Measurements from ENCODE around the gene ACOXL. TPM values are rescaled to one million over a fixed set of nuclear protein-coding genes. Genes with fewer than 3 reads are reported as not detected.

ACOXL gene
- polyA plus RNA-seq, 3 donors = 0.35 TPM; not detected in 2

DNA sequence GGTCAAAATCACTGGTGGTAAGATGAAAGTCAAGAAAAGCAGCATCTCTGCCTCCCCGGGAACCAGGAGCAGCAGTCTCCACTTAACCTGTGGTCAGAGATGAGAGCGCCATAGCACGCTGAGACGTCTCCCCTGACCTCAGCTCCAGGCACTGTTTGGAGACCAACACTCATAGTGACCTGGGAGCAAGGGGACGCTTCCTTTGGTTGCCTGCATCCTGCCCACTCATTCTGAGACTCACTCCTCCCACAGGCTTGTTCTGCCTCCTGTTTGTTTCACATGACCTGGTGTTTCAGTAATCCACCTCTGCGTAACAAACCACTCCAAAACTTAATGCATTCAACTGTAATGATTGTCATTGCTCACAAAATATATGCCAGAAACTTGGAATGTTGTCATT lies 139.3 kb downstream of the ACOXL start:
- Histone ChIP-seq H3K79me2 (ENCODE audit: insufficient read depth, low read length) (no peaks in the 10 kb centered on the region), H2AFZ (ENCODE audit: insufficient read depth, low read depth, low read length, poor library complexity, severe bottlenecking) (no peak overlapping the region), H3K36me3 (replicated peaks in 1 of 2; ENCODE audit: control insufficient read depth in 1 of 2, insufficient read depth in 2 of 2, low read length in 2 of 2) (no peaks in the 10 kb centered on the region), H3K27me3 (ENCODE audit: control insufficient read depth in 2 of 2, insufficient read depth in 2 of 2, low read length in 2 of 2) (no peaks in the 10 kb centered on the region), H3K9me3 (replicated peaks in 1 of 2; ENCODE audit: control insufficient read depth in 1 of 2, insufficient read depth in 1 of 2, low read length in 2 of 2) (no peaks in the 10 kb centered on the region), H3K4me3 (replicated peaks in 1 of 3; ENCODE audit: low read depth in 2 of 3, low read length in 3 of 3) (no peak overlapping the region), H3K9ac (ENCODE audit: insufficient read depth, low read length, poor library complexity, severe bottlenecking) (no peak overlapping the region), H4K20me1 (ENCODE audit: insufficient read depth, low read length) (no peaks in the 10 kb centered on the region), H3K27ac (ENCODE audit: low read depth in 1 of 2, low read length in 2 of 2) (no peak overlapping the region), H3K4me2 (replicated peaks; ENCODE audit: extremely low read depth, low read length, poor library complexity, severe bottlenecking) (no peak overlapping the region), H3K4me1 (ENCODE audit: control insufficient read depth in 1 of 2, insufficient read depth in 2 of 2, low read length in 2 of 2) (peaks cover 24 to 26% of the 10 kb centered on the region in 2 donors)
- H3K36me3 Mint-ChIP-seq = no peaks in the 10 kb centered on the region
- TF ChIP-seq, protein P1, sequence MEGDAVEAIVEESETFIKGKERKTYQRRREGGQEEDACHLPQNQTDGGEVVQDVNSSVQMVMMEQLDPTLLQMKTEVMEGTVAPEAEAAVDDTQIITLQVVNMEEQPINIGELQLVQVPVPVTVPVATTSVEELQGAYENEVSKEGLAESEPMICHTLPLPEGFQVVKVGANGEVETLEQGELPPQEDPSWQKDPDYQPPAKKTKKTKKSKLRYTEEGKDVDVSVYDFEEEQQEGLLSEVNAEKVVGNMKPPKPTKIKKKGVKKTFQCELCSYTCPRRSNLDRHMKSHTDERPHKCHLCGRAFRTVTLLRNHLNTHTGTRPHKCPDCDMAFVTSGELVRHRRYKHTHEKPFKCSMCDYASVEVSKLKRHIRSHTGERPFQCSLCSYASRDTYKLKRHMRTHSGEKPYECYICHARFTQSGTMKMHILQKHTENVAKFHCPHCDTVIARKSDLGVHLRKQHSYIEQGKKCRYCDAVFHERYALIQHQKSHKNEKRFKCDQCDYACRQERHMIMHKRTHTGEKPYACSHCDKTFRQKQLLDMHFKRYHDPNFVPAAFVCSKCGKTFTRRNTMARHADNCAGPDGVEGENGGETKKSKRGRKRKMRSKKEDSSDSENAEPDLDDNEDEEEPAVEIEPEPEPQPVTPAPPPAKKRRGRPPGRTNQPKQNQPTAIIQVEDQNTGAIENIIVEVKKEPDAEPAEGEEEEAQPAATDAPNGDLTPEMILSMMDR (IDR thresholded peaks at IDR 0.05) = no peak
- no peaks in the 10 kb centered on the region for H3K9me3 Mint-ChIP-seq
- peaks cover 22% of the 10 kb centered on the region for H3K4me1 Mint-ChIP-seq
- no peak for DNase-seq
- H3K4me3 Mint-ChIP-seq = no peak overlapping the region
- intact Hi-C loops (cut with micrococcal nuclease) = no loop called here
- peak overlapping the region in 1 of 7 donors; percentile 40 for H3K27ac Mint-ChIP-seq
- H3K27me3 Mint-ChIP-seq (ENCODE audit: low read depth in 3 of 3) = peaks cover 2 to 5% (median 2%) of the 10 kb centered on the region in 3 donors
- WGBS (ENCODE audit: insufficient coverage) = 88% methylated on average over 4 of the region's 6 CpGs

DNA sequence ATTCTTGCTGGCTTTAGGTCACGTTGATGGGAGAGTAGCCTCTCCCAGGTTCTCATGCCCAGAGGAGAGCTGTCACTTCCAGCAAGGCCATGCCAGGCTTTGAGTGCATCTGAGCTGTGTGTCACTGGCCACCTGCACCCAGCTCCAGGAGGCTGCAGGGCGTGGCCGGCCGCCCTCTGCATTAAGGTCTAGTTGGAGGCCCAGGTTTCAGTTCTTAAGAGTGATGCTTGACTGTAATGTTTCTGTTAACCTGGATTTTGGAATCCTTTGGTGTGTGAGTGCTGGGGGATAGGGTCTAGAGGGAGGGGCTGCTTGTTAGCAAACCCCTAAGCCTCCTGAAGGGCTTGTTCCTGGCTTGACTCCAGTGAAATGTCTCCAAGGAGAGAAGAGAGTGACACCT lies 140.1 kb downstream of the ACOXL start:
- Mint-ChIP-seq H3K36me3 (no peaks in the 10 kb centered on the region), H3K4me1 (peaks cover 31% of the 10 kb centered on the region), H3K27me3 (ENCODE audit: low read depth in 3 of 3) (peaks cover 0 to 5% (median 3%) of the 10 kb centered on the region in 3 donors), H3K4me3 (no peak overlapping the region), H3K27ac (no peak overlapping the region), H3K9me3 (no peaks in the 10 kb centered on the region)
- 98% methylated on average over 4 of the region's 4 CpGs for WGBS (ENCODE audit: insufficient coverage)
- Histone ChIP-seq H3K9me3 (replicated peaks in 1 of 2; ENCODE audit: control insufficient read depth in 1 of 2, insufficient read depth in 1 of 2, low read length in 2 of 2) (no peaks in the 10 kb centered on the region), H3K9ac (ENCODE audit: insufficient read depth, low read length, poor library complexity, severe bottlenecking) (no peak overlapping the region), H3K79me2 (ENCODE audit: insufficient read depth, low read length) (no peaks in the 10 kb centered on the region), H3K36me3 (replicated peaks in 1 of 2; ENCODE audit: control insufficient read depth in 1 of 2, insufficient read depth in 2 of 2, low read length in 2 of 2) (no peaks in the 10 kb centered on the region), H3K4me2 (replicated peaks; ENCODE audit: extremely low read depth, low read length, poor library complexity, severe bottlenecking) (no peak overlapping the region), H3K4me3 (replicated peaks in 1 of 3; ENCODE audit: low read depth in 2 of 3, low read length in 3 of 3) (no peak overlapping the region), H3K27me3 (ENCODE audit: control insufficient read depth in 2 of 2, insufficient read depth in 2 of 2, low read length in 2 of 2) (no peaks in the 10 kb centered on the region), H2AFZ (ENCODE audit: insufficient read depth, low read depth, low read length, poor library complexity, severe bottlenecking) (no peak overlapping the region), H3K4me1 (ENCODE audit: control insufficient read depth in 1 of 2, insufficient read depth in 2 of 2, low read length in 2 of 2) (peaks cover 33 to 35% of the 10 kb centered on the region in 2 donors), H4K20me1 (ENCODE audit: insufficient read depth, low read length) (no peaks in the 10 kb centered on the region), H3K27ac (ENCODE audit: low read depth in 1 of 2, low read length in 2 of 2) (no peak overlapping the region)
- no peak for DNase-seq
- intact Hi-C loops (cut with micrococcal nuclease) = no loop called here
- TF ChIP-seq, protein P1 (IDR thresholded peaks at IDR 0.05) = no peak
